ENCODE data around the gene NHLRC4. TPM values are rescaled to one million over a fixed set of nuclear protein-coding genes. Genes with fewer than 3 reads are reported as not detected.

The NHLRC4 gene
- total RNA-seq, 2 donors from 2014 or later = 0.52 TPM; not detected in 1

DNA sequence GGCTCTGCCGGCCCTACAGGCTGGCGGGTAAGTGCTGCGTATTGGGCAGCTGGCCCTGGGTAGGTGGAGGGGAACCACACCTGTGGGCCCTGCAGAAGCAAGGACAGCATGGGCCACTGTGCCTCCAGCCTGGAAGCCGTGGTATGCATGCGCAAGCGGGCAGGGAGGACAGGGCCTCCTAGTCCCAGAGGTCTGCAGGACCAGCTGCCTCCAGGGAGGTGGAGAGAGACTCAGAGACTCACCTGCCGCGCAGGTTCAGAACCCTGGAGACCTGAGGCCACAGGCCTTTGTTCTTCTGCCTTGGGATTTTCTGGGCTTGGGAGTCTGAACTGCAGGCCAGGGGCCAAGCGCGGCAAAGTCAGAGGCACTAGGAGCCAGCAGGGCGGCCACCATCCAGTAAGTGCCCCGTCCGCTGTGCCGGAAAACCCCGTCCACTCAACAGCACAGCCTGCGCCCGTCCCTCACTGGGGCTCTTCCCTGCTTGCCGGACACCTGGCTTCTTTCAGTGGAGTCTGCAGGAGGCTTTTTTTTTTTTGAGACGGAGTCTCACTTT lies 14.2 kb downstream of the NHLRC4 start:
- intact Hi-C loops (cut with DNase I) = no loop called here

DNA sequence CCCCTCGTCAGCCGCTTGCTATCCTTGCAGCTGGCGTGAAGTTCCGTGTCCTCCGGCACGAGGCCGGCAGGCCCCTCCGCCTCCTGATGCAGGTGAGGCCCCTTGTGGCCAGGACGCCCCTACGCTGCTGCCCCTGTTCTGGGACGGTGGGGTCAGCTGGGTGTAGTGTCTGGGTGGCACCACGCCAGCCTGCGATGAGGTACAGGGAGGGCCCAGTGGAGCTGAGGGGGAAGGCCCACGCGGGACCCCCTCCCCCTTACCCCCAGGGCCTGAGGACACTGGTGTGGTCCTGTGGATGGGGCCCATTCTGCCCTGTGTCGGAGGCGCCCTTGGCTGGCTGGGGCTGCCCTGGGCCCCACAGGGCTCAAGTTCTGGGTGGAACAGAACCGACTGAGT lies 15.4 kb downstream of the NHLRC4 start:
- Histone ChIP-seq H3K36me3 (replicated peaks in 1 of 2; ENCODE audit: insufficient read depth in 1 of 2, low read depth in 2 of 2) (no peaks in the 10 kb centered on the region), H3K4me3 (no peak overlapping the region), H3K9me3 (no peaks in the 10 kb centered on the region), H3K27me3 (no peaks in the 10 kb centered on the region), H3K4me1 (peaks cover 76% of the 10 kb centered on the region), H3K27ac (peak overlapping the region; percentile 74 to 90 (median 86))
- intact Hi-C loops (cut with DNase I) = no loop called here
- TF ChIP-seq, protein P1, sequence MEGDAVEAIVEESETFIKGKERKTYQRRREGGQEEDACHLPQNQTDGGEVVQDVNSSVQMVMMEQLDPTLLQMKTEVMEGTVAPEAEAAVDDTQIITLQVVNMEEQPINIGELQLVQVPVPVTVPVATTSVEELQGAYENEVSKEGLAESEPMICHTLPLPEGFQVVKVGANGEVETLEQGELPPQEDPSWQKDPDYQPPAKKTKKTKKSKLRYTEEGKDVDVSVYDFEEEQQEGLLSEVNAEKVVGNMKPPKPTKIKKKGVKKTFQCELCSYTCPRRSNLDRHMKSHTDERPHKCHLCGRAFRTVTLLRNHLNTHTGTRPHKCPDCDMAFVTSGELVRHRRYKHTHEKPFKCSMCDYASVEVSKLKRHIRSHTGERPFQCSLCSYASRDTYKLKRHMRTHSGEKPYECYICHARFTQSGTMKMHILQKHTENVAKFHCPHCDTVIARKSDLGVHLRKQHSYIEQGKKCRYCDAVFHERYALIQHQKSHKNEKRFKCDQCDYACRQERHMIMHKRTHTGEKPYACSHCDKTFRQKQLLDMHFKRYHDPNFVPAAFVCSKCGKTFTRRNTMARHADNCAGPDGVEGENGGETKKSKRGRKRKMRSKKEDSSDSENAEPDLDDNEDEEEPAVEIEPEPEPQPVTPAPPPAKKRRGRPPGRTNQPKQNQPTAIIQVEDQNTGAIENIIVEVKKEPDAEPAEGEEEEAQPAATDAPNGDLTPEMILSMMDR (IDR thresholded peaks at IDR 0.05) = no peak
- TF ChIP-seq POLR2A (IDR thresholded peaks at IDR 0.05) = no peak
- WGBS, 2 donors = 59% methylated on average over 18 of the region's 18 CpGs; no CpG with 5 or more reads in 1 of the 2 donors
- DNase-seq (peak in 1 of 4 donors; percentile 37), ATAC-seq (no peak)

More for the DNA sequence above, 14.2 kb downstream of the NHLRC4 start:
- peak in 1 of 3 donors; percentile 25 for TF ChIP-seq POLR2A (IDR thresholded peaks at IDR 0.05)
- TF ChIP-seq, protein P1 (IDR thresholded peaks at IDR 0.05) = no peak
- Histone ChIP-seq H3K27me3 (no peaks in the 10 kb centered on the region), H3K4me3 (peak overlapping the region in 1 of 2 donors; percentile 6), H3K27ac (peak overlapping the region; percentile 74 to 90 (median 86)), H3K4me1 (peaks cover 64% of the 10 kb centered on the region), H3K36me3 (replicated peaks in 1 of 2; ENCODE audit: insufficient read depth in 1 of 2, low read depth in 2 of 2) (peaks cover 0 to under 1% of the 10 kb centered on the region in 2 donors), H3K9me3 (no peaks in the 10 kb centered on the region)
- ATAC-seq (no peak), DNase-seq (peak; percentile 48 to 67 (median 63))
- 49 to 62% methylated on average over 4 to 19 of the region's 19 CpGs for WGBS, 2 donors

DNA sequence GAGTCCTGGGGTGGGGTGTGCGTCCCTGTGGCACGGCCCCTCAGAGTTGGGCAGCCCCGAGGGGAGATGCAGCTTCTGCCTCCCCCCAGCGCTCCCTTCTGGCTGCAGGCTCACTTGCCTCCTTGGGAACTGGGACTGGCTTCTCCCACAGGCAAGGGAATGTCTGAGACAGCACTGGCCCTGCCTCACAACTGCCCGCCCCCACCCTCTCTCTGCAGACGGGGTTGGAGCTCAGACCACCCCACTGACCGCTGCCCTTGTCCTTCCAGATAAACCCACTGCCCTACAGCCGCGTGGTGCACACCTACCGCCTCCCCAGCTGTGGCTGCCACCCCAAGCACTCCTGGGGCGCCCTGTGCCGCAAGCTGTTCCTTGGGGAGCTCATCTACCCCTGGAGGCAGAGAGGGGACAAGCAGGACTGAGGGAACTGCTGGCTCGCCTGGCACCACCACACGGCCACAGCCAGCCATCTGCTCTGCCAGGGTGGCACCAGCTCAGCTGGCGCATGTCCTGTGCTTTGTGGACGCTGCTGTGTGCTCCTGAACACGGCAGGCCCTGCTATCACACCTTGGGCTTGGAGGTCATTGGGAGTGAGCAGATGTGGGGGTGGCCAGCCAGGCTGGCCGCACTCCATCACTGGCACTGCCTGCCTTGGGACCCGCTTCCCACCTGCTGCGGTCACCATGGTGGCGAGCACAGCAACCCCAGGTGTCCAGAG lies 16.0 kb downstream of the NHLRC4 start:
- 33 to 35% methylated on average over 6 to 19 of the region's 21 CpGs for whole genome bisulfite sequencing, 2 donors
- H3K27me3 ChIP-seq = no peaks in the 10 kb centered on the region
- DNase-seq = peak; percentile 88 to 97 (median 94)
- TF ChIP-seq POLR2A (IDR thresholded peaks at IDR 0.05) = peak; percentile 42 to 69 (median 58)
- TF ChIP-seq, protein P1 (IDR thresholded peaks at IDR 0.05) = peak in 5 of 7 experiments; percentile 23 to 64 (median 56)
- intact Hi-C loops (cut with DNase I) = no loop called here
- H3K27ac ChIP-seq = peak overlapping the region; percentile 74 to 90 (median 86)
- H3K9me3 ChIP-seq = no peaks in the 10 kb centered on the region
- peak; percentile 69 for ATAC-seq
- H3K4me3 ChIP-seq = no peak overlapping the region
- peaks cover 82% of the 10 kb centered on the region for H3K4me1 ChIP-seq
- H3K36me3 ChIP-seq (replicated peaks in 1 of 2; ENCODE audit: insufficient read depth in 1 of 2, low read depth in 2 of 2) = no peaks in the 10 kb centered on the region

DNA sequence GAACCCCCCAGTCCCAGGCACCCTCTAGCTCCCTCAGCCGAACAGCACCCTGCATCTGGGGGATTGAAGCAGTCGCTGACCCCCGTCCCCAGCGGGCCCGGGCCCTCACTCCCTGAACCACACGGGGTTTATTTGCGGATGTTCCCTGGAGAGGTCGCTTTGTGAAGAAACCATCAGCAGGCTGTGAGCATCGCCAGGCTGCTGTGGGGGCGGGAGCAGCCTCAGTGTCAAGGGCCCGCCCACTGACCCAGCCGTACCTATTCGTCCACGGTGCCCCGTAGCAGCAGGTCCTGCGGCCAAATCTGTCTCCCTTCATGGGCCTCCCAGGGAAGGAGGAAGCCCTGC lies 16.6 kb downstream of the NHLRC4 start:
- intact Hi-C loops (cut with DNase I) = no loop called here
- peak in 1 of 4 donors; percentile 27 for DNase-seq
- Histone ChIP-seq H3K36me3 (replicated peaks in 1 of 2; ENCODE audit: insufficient read depth in 1 of 2, low read depth in 2 of 2) (no peaks in the 10 kb centered on the region), H3K27me3 (no peaks in the 10 kb centered on the region), H3K4me1 (peaks cover 88% of the 10 kb centered on the region), H3K9me3 (no peaks in the 10 kb centered on the region), H3K4me3 (no peak overlapping the region), H3K27ac (peak overlapping the region; percentile 74 to 90 (median 86))
- WGBS, 2 donors = 53 to 67% methylated on average over 4 to 15 of the region's 16 CpGs
- no peak for ATAC-seq
- TF ChIP-seq, protein P1 (IDR thresholded peaks at IDR 0.05) = no peak
- TF ChIP-seq POLR2A (IDR thresholded peaks at IDR 0.05) = no peak

Data from body of pancreas (tissue), 4 donors.